Caco-2 (cell line): ENCODE results near the gene C4orf50. TPM values are rescaled to one million over a fixed set of nuclear protein-coding genes. Genes with fewer than 3 reads are reported as not detected.

Source experiments
- BruUV-seq: library from RNA; stranded (reverse); fragments of 400-500 nt; replicated peaks from 2 replicates; lab custom pipeline; 2021; lab: Mats Ljungman, UMichigan
- CTCF ChIA-PET: fragments of 300-600 bp; sonication (Branson Sonifier 250); formaldehyde crosslinking; loops from one replicate; lab custom pipeline; 2022; ENCODE audit warnings: antibody characterized with exemption; lab: Charles Lee
- POLR2A ChIA-PET: fragments of 300-600 bp; sonication (Branson Sonifier 250); formaldehyde crosslinking; loops from one replicate; lab custom pipeline; 2022; ENCODE audit warnings: antibody characterized with exemption; lab: Charles Lee
- DNase-seq, 2 experiments: peaks; one replicate each; pipeline versions ENCODE4 v3.0.0 to v3.0.0-alpha.2; 2020 to 2022
- H3K27me3 ChIP-seq: replicated peaks from 2 replicates; pipeline ENCODE4 v1.6.0; 2011; ENCODE audit warnings: low read length; ENCODE audit not compliant: control insufficient read depth, insufficient read depth
- H3K36me3 ChIP-seq: 2 replicates; pipeline ENCODE4 v1.5.1; 2011; ENCODE audit warnings: low read length; ENCODE audit not compliant: control insufficient read depth, insufficient read depth
- H3K4me1 ChIP-seq: fragments of 250-450 bp; sonication (Bioruptor Pico); 2 replicates; pipeline ENCODE4 v1.5.1; 2020; ENCODE audit warnings: mild to moderate bottlenecking
- H3K4me3 ChIP-seq: 2 replicates; pipeline ENCODE4 v1.5.1; 2011; ENCODE audit warnings: low read depth, mild to moderate bottlenecking, control low read depth, low read length
- H3K9me3 ChIP-seq: fragments of 250-450 bp; sonication (Bioruptor Pico); 2 replicates; pipeline ENCODE4 v1.5.1; 2020; ENCODE audit warnings: mild to moderate bottlenecking, moderate library complexity
- H3K27ac Mint-ChIP-seq: one replicate; pipeline ENCODE4 v1.8.0; 2022; ENCODE audit warnings: mixed read lengths; ENCODE audit not compliant: unreplicated experiment
- H3K27me3 Mint-ChIP-seq: one replicate; pipeline ENCODE4 v1.8.0; 2022; ENCODE audit warnings: mixed read lengths; ENCODE audit not compliant: insufficient read depth, unreplicated experiment
- H3K36me3 Mint-ChIP-seq: one replicate; pipeline ENCODE4 v1.8.0; 2022; ENCODE audit warnings: mild to moderate bottlenecking, mixed read lengths; ENCODE audit not compliant: insufficient read depth, unreplicated experiment
- H3K4me1 Mint-ChIP-seq: one replicate; pipeline ENCODE4 v1.8.0; 2022; ENCODE audit warnings: low read depth, mixed read lengths; ENCODE audit not compliant: unreplicated experiment
- H3K4me3 Mint-ChIP-seq: one replicate; pipeline ENCODE4 v1.8.0; 2022; ENCODE audit warnings: mild to moderate bottlenecking, moderate library complexity, mixed read lengths; ENCODE audit not compliant: unreplicated experiment
- H3K9me3 Mint-ChIP-seq: one replicate; pipeline ENCODE4 v1.8.0; 2022; ENCODE audit warnings: mixed read lengths; ENCODE audit not compliant: unreplicated experiment
- intact Hi-C: fragments of 100-400 bp; cut with micrococcal nuclease; formaldehyde crosslinking; loops from one replicate; pipeline ENCODE4 v1.10.0; 2022; ENCODE audit not compliant: unreplicated experiment
- total RNA-seq: library from RNA; stranded (reverse); gene quantifications from 2 replicates; pipeline ENCODE4 v1.2.3, GENCODE V29; 2022
- TF ChIP-seq, protein P1 (sequence below), 2 experiments: fragments of 200-600 bp in 1 of 2; IDR thresholded peaks; 1 replicate in 1 of 2; 2 replicates in 1 of 2; pipeline versions ENCODE4 v1.5.1 to v1.8.0; 2011 to 2022; ENCODE audit warnings: antibody characterized with exemption in 1 of 2, control low read depth in 1 of 2, inconsistent platforms in 1 of 2, low read depth in 1 of 2, low read length in 1 of 2, mild to moderate bottlenecking in 1 of 2, moderate library complexity in 1 of 2; ENCODE audit not compliant: insufficient read depth in 1 of 2, severe bottlenecking in 1 of 2, unreplicated experiment in 1 of 2

C4orf50 gene
- total RNA-seq, 1 experiment from 2014 or later, result not detected

- H3K27me3 ChIP-seq, result no peaks in the 10 kb centered on the region
- ChIA-PET POLR2A (no interaction called here), CTCF (no interaction called here)
- no peak overlapping the region for H3K4me3 ChIP-seq
- no peaks in the 10 kb centered on the region for H3K9me3 ChIP-seq
- no TSS peak for BruUV-seq
- peaks cover 6% of the 10 kb centered on the region for H3K9me3 Mint-ChIP-seq
- H3K4me1 ChIP-seq, result no peaks in the 10 kb centered on the region
- TF ChIP-seq, protein P1, sequence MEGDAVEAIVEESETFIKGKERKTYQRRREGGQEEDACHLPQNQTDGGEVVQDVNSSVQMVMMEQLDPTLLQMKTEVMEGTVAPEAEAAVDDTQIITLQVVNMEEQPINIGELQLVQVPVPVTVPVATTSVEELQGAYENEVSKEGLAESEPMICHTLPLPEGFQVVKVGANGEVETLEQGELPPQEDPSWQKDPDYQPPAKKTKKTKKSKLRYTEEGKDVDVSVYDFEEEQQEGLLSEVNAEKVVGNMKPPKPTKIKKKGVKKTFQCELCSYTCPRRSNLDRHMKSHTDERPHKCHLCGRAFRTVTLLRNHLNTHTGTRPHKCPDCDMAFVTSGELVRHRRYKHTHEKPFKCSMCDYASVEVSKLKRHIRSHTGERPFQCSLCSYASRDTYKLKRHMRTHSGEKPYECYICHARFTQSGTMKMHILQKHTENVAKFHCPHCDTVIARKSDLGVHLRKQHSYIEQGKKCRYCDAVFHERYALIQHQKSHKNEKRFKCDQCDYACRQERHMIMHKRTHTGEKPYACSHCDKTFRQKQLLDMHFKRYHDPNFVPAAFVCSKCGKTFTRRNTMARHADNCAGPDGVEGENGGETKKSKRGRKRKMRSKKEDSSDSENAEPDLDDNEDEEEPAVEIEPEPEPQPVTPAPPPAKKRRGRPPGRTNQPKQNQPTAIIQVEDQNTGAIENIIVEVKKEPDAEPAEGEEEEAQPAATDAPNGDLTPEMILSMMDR (IDR thresholded peaks at IDR 0.05; ENCODE audit: insufficient read depth in 1 of 2, low read depth in 1 of 2, low read length in 1 of 2, severe bottlenecking in 1 of 2, unreplicated experiment in 1 of 2), result no peak
- H3K27ac Mint-ChIP-seq, result no peak overlapping the region
- DNase-seq, result no peak
- H3K36me3 ChIP-seq, result no peaks in the 10 kb centered on the region
- H3K36me3 Mint-ChIP-seq, result no peaks in the 10 kb centered on the region
- H3K4me1 Mint-ChIP-seq, result no peaks in the 10 kb centered on the region
- intact Hi-C loops, result no loop called here
- no peak overlapping the region for H3K4me3 Mint-ChIP-seq
- H3K27me3 Mint-ChIP-seq, result peaks cover 10% of the 10 kb centered on the region
These were observed 7.0 kb downstream of the C4orf50 start for GRCh38 chr4:6011271-6011671.

- H3K27me3 ChIP-seq, result no peaks in the 10 kb centered on the region
- BruUV-seq, result no TSS peak
These were observed 7.4 kb downstream of the C4orf50 start for GRCh38 chr4:6010789-6011188.

DNA sequence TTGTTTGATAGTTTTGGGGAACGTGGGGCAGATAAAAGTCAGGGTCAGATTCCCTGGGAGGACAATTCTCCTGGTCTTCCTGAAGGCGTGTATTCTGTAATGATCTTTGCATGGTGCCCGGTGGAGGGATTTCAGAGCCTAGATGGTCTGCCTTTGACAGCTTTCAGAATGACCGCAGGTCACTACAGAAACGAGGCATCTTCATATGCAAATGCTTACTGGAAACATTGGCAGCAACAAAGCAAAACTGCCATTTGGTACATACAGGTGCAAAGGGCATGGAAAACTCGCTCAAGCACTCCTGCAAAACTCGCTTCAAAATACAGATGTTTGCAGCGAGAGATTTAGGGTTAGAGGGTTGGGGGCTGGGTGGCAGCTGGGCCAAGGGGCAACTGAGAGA is 8.8 kb downstream of the C4orf50 start:
- H3K4me1 ChIP-seq, result no peaks in the 10 kb centered on the region
- DNase-seq, result no peak
- TF ChIP-seq, protein P1 (IDR thresholded peaks at IDR 0.05; ENCODE audit: insufficient read depth in 1 of 2, low read depth in 1 of 2, low read length in 1 of 2, severe bottlenecking in 1 of 2, unreplicated experiment in 1 of 2), result no peak
- peaks cover 6% of the 10 kb centered on the region for H3K9me3 Mint-ChIP-seq
- H3K27me3 ChIP-seq, result no peaks in the 10 kb centered on the region
- H3K4me1 Mint-ChIP-seq, result no peaks in the 10 kb centered on the region
- no peaks in the 10 kb centered on the region for H3K36me3 ChIP-seq
- peaks cover 10% of the 10 kb centered on the region for H3K27me3 Mint-ChIP-seq
- H3K27ac Mint-ChIP-seq, result no peak overlapping the region
- intact Hi-C loops, result no loop called here
- H3K4me3 Mint-ChIP-seq, result no peak overlapping the region
- BruUV-seq, result no TSS peak
- ChIA-PET CTCF (no interaction called here), POLR2A (no interaction called here)
- no peaks in the 10 kb centered on the region for H3K9me3 ChIP-seq
- no peak overlapping the region for H3K4me3 ChIP-seq
- no peaks in the 10 kb centered on the region for H3K36me3 Mint-ChIP-seq

More at GRCh38 chr4:6010789-6011188, 7.4 kb downstream of the C4orf50 start:
- intact Hi-C loops, result no loop called here
- H3K4me3 ChIP-seq, result no peak overlapping the region
- H3K9me3 ChIP-seq, result no peaks in the 10 kb centered on the region
- H3K36me3 ChIP-seq, result no peaks in the 10 kb centered on the region
- H3K27me3 Mint-ChIP-seq, result peaks cover 10% of the 10 kb centered on the region
- TF ChIP-seq, protein P1 (IDR thresholded peaks at IDR 0.05; ENCODE audit: insufficient read depth in 1 of 2, low read depth in 1 of 2, low read length in 1 of 2, severe bottlenecking in 1 of 2, unreplicated experiment in 1 of 2), result no peak
- H3K4me3 Mint-ChIP-seq, result no peak overlapping the region
- H3K9me3 Mint-ChIP-seq, result peaks cover 6% of the 10 kb centered on the region
- no peak for DNase-seq
- no peak overlapping the region for H3K27ac Mint-ChIP-seq
- no peaks in the 10 kb centered on the region for H3K4me1 Mint-ChIP-seq
- no peaks in the 10 kb centered on the region for H3K36me3 Mint-ChIP-seq
- ChIA-PET POLR2A (no interaction called here), CTCF (no interaction called here)
- H3K4me1 ChIP-seq, result no peaks in the 10 kb centered on the region
